ENCODE measurements around the gene VPS4A.

GRCh38 chr16:69329369-69330285 is 18.5 kb downstream of the VPS4A start:
- TF ChIP-seq CTCF (conservative IDR thresholded peaks at IDR 0.05; ENCODE audit: low read length) (no peak), EZH2phosphoT487 (IDR thresholded peaks at IDR 0.05; ENCODE audit: borderline replicate concordance) (no peak)

Measured in Loucy (cell line).